ENCODE measurements around the gene ADRB2. TPM values are rescaled to one million over a fixed set of nuclear protein-coding genes. Genes with fewer than 3 reads are reported as not detected.

Gene ADRB2
- polyA plus RNA-seq, 1 donor: 0.57 TPM

- no peaks in the 10 kb centered on the region for H3K4me1 ChIP-seq (ENCODE audit: control insufficient read depth, insufficient read depth, low read length)
- no peak overlapping the region for H3K27ac ChIP-seq (ENCODE audit: low read length)
- no peaks in the 10 kb centered on the region for H3K9me3 ChIP-seq (ENCODE audit: control insufficient read depth, low read depth, low read length)
- DNase-seq: no peak
- H3K36me3 ChIP-seq (ENCODE audit: control insufficient read depth, insufficient read depth, low read length): no peaks in the 10 kb centered on the region
- no peak overlapping the region for H3K4me3 ChIP-seq (ENCODE audit: low read length)
- peaks cover 12% of the 10 kb centered on the region for H3K27me3 ChIP-seq (ENCODE audit: control insufficient read depth, insufficient read depth, low read length)
- no CpG with 5 or more reads among the region's 2 CpGs for WGBS (ENCODE audit: insufficient coverage, low lambda C conversion rate)
Measured at GRCh38 chr5:148853868-148854267, 27.5 kb downstream of the ADRB2 start.

- no peaks in the 10 kb centered on the region for H3K9me3 ChIP-seq (ENCODE audit: control insufficient read depth, low read depth, low read length)
- no peak overlapping the region for H3K27ac ChIP-seq (ENCODE audit: low read length)
- no peak for DNase-seq
- no peak overlapping the region for H3K4me3 ChIP-seq (ENCODE audit: low read length)
- peaks cover 7% of the 10 kb centered on the region for H3K27me3 ChIP-seq (ENCODE audit: control insufficient read depth, insufficient read depth, low read length)
- WGBS (ENCODE audit: insufficient coverage, low lambda C conversion rate): 92% methylated on average over 2 of the region's 5 CpGs
- no peaks in the 10 kb centered on the region for H3K36me3 ChIP-seq (ENCODE audit: control insufficient read depth, insufficient read depth, low read length)
- H3K4me1 ChIP-seq (ENCODE audit: control insufficient read depth, insufficient read depth, low read length): no peaks in the 10 kb centered on the region
Measured at GRCh38 chr5:148855249-148856008, 29.0 kb downstream of the ADRB2 start.

GRCh38 chr5:148856009-148856367, 29.6 kb downstream of the ADRB2 start:
- Histone ChIP-seq H3K9me3 (ENCODE audit: control insufficient read depth, low read depth, low read length) (no peaks in the 10 kb centered on the region), H3K36me3 (ENCODE audit: control insufficient read depth, insufficient read depth, low read length) (no peaks in the 10 kb centered on the region), H3K27ac (ENCODE audit: low read length) (no peak overlapping the region), H3K4me1 (ENCODE audit: control insufficient read depth, insufficient read depth, low read length) (no peaks in the 10 kb centered on the region), H3K27me3 (ENCODE audit: control insufficient read depth, insufficient read depth, low read length) (peaks cover 6% of the 10 kb centered on the region), H3K4me3 (ENCODE audit: low read length) (no peak overlapping the region)
- no peak for DNase-seq
- no CpG with 5 or more reads among the region's 2 CpGs for WGBS (ENCODE audit: insufficient coverage, low lambda C conversion rate)

GRCh38 chr5:148856424-148856823, 30.0 kb downstream of the ADRB2 start:
- WGBS (ENCODE audit: insufficient coverage, low lambda C conversion rate): no CpG with 5 or more reads among the region's 1 CpG
- Histone ChIP-seq H3K27me3 (ENCODE audit: control insufficient read depth, insufficient read depth, low read length) (peaks cover 4% of the 10 kb centered on the region), H3K36me3 (ENCODE audit: control insufficient read depth, insufficient read depth, low read length) (no peaks in the 10 kb centered on the region), H3K4me1 (ENCODE audit: control insufficient read depth, insufficient read depth, low read length) (no peaks in the 10 kb centered on the region), H3K4me3 (ENCODE audit: low read length) (no peak overlapping the region), H3K9me3 (ENCODE audit: control insufficient read depth, low read depth, low read length) (no peaks in the 10 kb centered on the region), H3K27ac (ENCODE audit: low read length) (no peak overlapping the region)
- DNase-seq: no peak

GRCh38 chr5:148857474-148857873, 31.1 kb downstream of the ADRB2 start:
- H3K27ac ChIP-seq (ENCODE audit: low read length): no peak overlapping the region
- DNase-seq: no peak
- H3K36me3 ChIP-seq (ENCODE audit: control insufficient read depth, insufficient read depth, low read length): no peaks in the 10 kb centered on the region
- no CpG with 5 or more reads among the region's 2 CpGs for WGBS (ENCODE audit: insufficient coverage, low lambda C conversion rate)
- no peak overlapping the region for H3K4me3 ChIP-seq (ENCODE audit: low read length)
- no peaks in the 10 kb centered on the region for H3K4me1 ChIP-seq (ENCODE audit: control insufficient read depth, insufficient read depth, low read length)
- peaks cover 2% of the 10 kb centered on the region for H3K27me3 ChIP-seq (ENCODE audit: control insufficient read depth, insufficient read depth, low read length)
- no peaks in the 10 kb centered on the region for H3K9me3 ChIP-seq (ENCODE audit: control insufficient read depth, low read depth, low read length)

GRCh38 chr5:148858106-148858505, 31.7 kb downstream of the ADRB2 start:
- Histone ChIP-seq H3K27me3 (ENCODE audit: control insufficient read depth, insufficient read depth, low read length) (peaks cover 2% of the 10 kb centered on the region), H3K4me3 (ENCODE audit: low read length) (no peak overlapping the region), H3K36me3 (ENCODE audit: control insufficient read depth, insufficient read depth, low read length) (no peaks in the 10 kb centered on the region), H3K9me3 (ENCODE audit: control insufficient read depth, low read depth, low read length) (no peaks in the 10 kb centered on the region), H3K4me1 (ENCODE audit: control insufficient read depth, insufficient read depth, low read length) (no peaks in the 10 kb centered on the region), H3K27ac (ENCODE audit: low read length) (no peak overlapping the region)
- no CpG with 5 or more reads among the region's 2 CpGs for WGBS (ENCODE audit: insufficient coverage, low lambda C conversion rate)
- no peak for DNase-seq

- WGBS (ENCODE audit: insufficient coverage, low lambda C conversion rate): no CpG with 5 or more reads among the region's 6 CpGs
Measured at GRCh38 chr5:148858547-148858946, 32.1 kb downstream of the ADRB2 start.

GRCh38 chr5:148859703-148860102, 33.3 kb downstream of the ADRB2 start:
- DNase-seq: no peak

More at GRCh38 chr5:148858547-148858946, 32.1 kb downstream of the ADRB2 start:
- no peak overlapping the region for H3K4me3 ChIP-seq (ENCODE audit: low read length)
- no peak for DNase-seq
- no peaks in the 10 kb centered on the region for H3K36me3 ChIP-seq (ENCODE audit: control insufficient read depth, insufficient read depth, low read length)
- H3K4me1 ChIP-seq (ENCODE audit: control insufficient read depth, insufficient read depth, low read length): no peaks in the 10 kb centered on the region
- H3K27ac ChIP-seq (ENCODE audit: low read length): no peak overlapping the region
- H3K27me3 ChIP-seq (ENCODE audit: control insufficient read depth, insufficient read depth, low read length): peaks cover 2% of the 10 kb centered on the region
- H3K9me3 ChIP-seq (ENCODE audit: control insufficient read depth, low read depth, low read length): no peaks in the 10 kb centered on the region

GRCh38 chr5:148860599-148860998, 34.2 kb downstream of the ADRB2 start:
- no CpG with 5 or more reads among the region's 5 CpGs for WGBS (ENCODE audit: insufficient coverage, low lambda C conversion rate)
- Histone ChIP-seq H3K4me1 (ENCODE audit: control insufficient read depth, insufficient read depth, low read length) (no peaks in the 10 kb centered on the region), H3K9me3 (ENCODE audit: control insufficient read depth, low read depth, low read length) (no peaks in the 10 kb centered on the region), H3K4me3 (ENCODE audit: low read length) (no peak overlapping the region), H3K27me3 (ENCODE audit: control insufficient read depth, insufficient read depth, low read length) (peaks cover 2% of the 10 kb centered on the region), H3K36me3 (ENCODE audit: control insufficient read depth, insufficient read depth, low read length) (no peaks in the 10 kb centered on the region), H3K27ac (ENCODE audit: low read length) (no peak overlapping the region)
- no peak for DNase-seq

More at GRCh38 chr5:148859703-148860102, 33.3 kb downstream of the ADRB2 start:
- H3K4me1 ChIP-seq (ENCODE audit: control insufficient read depth, insufficient read depth, low read length): no peaks in the 10 kb centered on the region
- H3K36me3 ChIP-seq (ENCODE audit: control insufficient read depth, insufficient read depth, low read length): no peaks in the 10 kb centered on the region
- H3K9me3 ChIP-seq (ENCODE audit: control insufficient read depth, low read depth, low read length): no peaks in the 10 kb centered on the region
- peaks cover 2% of the 10 kb centered on the region for H3K27me3 ChIP-seq (ENCODE audit: control insufficient read depth, insufficient read depth, low read length)
- H3K4me3 ChIP-seq (ENCODE audit: low read length): no peak overlapping the region
- 100% methylated on average over 2 of the region's 2 CpGs for WGBS (ENCODE audit: insufficient coverage, low lambda C conversion rate)
- H3K27ac ChIP-seq (ENCODE audit: low read length): no peak overlapping the region

GRCh38 chr5:148861088-148861487, 34.7 kb downstream of the ADRB2 start:
- 80% methylated on average over 1 of the region's 2 CpGs for WGBS (ENCODE audit: insufficient coverage, low lambda C conversion rate)
- no peaks in the 10 kb centered on the region for H3K4me1 ChIP-seq (ENCODE audit: control insufficient read depth, insufficient read depth, low read length)
- no peak overlapping the region for H3K27ac ChIP-seq (ENCODE audit: low read length)
- no peaks in the 10 kb centered on the region for H3K9me3 ChIP-seq (ENCODE audit: control insufficient read depth, low read depth, low read length)
- H3K36me3 ChIP-seq (ENCODE audit: control insufficient read depth, insufficient read depth, low read length): no peaks in the 10 kb centered on the region
- H3K27me3 ChIP-seq (ENCODE audit: control insufficient read depth, insufficient read depth, low read length): peaks cover 2% of the 10 kb centered on the region
- no peak overlapping the region for H3K4me3 ChIP-seq (ENCODE audit: low read length)
- DNase-seq: no peak

GRCh38 chr5:148861696-148862095, 35.3 kb downstream of the ADRB2 start:
- H3K27ac ChIP-seq (ENCODE audit: low read length): no peak overlapping the region
- no peaks in the 10 kb centered on the region for H3K36me3 ChIP-seq (ENCODE audit: control insufficient read depth, insufficient read depth, low read length)
- no peaks in the 10 kb centered on the region for H3K9me3 ChIP-seq (ENCODE audit: control insufficient read depth, low read depth, low read length)
- no peak for DNase-seq
- WGBS (ENCODE audit: insufficient coverage, low lambda C conversion rate): 81% methylated on average over 2 of the region's 3 CpGs
- no peak overlapping the region for H3K4me3 ChIP-seq (ENCODE audit: low read length)
- no peaks in the 10 kb centered on the region for H3K4me1 ChIP-seq (ENCODE audit: control insufficient read depth, insufficient read depth, low read length)
- peaks cover 2% of the 10 kb centered on the region for H3K27me3 ChIP-seq (ENCODE audit: control insufficient read depth, insufficient read depth, low read length)

Data from large intestine (tissue), 3 donors.